HG03159 (cell line): ENCODE results near the gene KRT28.
"Not testable (repeated sequence)": the region's sequence is repeated elsewhere in the genome, so short reads cannot be mapped to it uniquely, and the experiment has no call there.

ENCODE experiments used
- ATAC-seq: cut with Tn5 transposase; IDR thresholded peaks from one replicate; pipeline ENCODE4 v1.9.1; 2021; ENCODE audit warnings: mild to moderate bottlenecking, moderate library complexity; ENCODE audit not compliant: unreplicated experiment

Gene KRT28

DNA sequence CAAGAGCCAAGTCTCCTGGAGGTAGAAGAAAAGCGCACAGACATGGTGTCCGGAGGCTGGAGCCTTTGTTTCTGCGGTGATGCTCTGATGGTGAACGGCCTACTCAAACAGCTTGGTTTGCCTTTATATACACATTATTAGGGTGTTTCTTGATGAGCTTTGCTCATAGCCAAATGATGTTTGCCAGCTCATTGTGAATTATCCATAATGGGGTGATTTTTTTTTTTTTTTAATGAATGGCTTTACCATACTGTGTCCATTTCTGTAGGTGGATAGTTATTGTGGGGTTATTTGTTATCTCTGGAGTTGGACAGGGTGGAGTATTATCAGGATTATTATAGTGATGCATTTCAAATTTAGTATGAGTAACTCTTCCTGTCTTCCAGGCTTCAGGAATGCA is 17.3 kb downstream of the KRT28 start, which contains the start of gene KRT27:
Gene KRT27 (minus strand): TSS at position 101 of the 400 bp plus-strand sequence. CDS start 57 bp downstream, at position 44.
- ATAC-seq: no peak

DNA sequence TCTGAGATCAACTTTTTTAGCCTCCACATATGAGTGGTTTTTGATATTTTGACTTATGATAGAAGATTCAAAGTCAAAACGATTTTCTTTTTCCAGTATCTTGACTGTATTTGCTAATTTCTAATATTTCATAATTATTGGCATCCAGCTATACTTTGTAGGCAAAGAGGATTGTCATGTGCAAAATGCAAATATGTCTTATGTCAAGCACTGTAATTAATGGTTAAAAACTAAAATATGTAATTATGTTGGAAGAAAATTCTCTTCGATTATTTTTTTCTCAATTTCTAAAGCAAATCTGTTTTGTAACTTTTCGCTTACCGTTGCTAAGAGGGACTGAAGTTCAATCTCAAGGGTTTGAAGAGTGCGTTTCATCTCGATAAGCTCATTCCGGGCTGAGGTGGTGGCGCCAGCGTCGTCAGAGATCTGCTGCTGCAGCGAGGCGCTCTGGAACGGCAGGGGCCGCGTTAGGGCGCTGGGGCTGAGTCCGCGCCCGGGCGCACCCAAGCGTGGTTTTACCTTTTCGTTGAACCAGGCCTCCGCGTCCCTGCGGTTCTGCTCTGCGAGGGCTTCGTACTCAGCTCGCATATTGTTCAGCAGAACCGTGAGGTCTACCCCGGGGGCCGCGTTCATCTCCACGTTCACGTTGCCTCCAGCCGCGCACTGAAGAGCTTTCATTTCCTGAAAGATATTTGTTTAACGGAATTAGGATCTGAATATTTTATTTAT is 20.4 kb downstream of the KRT28 start:
- ATAC-seq: no peak

DNA sequence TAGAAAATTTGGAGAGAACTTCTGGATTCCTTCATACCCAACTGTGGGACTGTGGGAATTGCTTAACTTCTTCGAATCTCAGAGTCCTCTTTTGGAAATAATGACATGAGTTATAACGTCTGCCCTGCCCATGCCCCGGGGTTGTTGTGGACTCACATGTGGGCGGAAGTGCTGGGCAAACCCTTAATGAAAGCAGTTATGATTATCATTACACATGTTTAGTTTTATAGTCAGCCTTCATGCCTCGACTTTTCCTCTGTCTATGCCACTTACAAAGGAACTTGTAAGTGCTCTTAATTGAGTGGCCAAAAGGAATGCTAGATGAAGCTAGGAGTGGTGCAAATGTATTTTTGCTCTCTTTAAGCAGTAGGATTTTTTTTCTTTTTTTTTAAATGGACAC is 21.3 kb downstream of the KRT28 start:
- no peak for ATAC-seq

DNA sequence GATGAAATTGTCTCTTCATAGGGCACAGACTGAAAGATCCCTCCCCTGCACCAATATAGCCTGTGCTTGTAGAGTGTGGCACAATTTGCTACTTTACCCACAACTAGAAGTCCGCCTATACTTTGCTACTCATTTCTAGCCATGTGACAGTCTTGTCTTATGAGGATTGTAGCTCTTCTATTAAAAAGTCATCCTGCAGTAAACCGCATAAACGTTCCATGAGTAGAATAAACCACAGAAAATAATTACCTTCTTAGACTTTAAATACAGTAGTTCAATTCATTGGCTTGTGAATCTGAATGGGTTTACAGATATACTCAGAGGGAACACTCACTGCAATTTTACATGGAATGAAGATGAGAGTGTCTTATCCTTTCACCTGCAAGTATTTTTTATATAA is 21.8 kb downstream of the KRT28 start:
- ATAC-seq: no peak

DNA sequence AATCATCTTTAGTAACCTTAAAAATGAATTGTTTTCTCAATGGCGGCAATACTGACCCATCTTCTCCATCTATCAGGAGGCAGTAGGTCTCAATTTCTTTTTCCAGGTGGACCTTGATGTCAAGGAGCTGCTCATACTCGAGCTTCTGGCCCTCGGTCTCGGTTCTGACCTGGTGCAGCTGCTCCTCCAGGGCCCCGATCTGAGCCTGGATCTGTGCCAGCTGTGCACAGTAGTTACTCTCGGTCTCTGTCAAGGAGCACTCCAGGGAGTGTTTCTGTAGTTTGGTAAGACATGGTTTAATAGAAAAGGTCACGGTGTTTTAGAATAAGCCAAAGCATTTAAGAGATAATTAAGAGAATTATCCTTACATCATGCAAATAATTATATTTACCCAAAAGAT is 22.3 kb downstream of the KRT28 start:
- no peak for ATAC-seq

DNA sequence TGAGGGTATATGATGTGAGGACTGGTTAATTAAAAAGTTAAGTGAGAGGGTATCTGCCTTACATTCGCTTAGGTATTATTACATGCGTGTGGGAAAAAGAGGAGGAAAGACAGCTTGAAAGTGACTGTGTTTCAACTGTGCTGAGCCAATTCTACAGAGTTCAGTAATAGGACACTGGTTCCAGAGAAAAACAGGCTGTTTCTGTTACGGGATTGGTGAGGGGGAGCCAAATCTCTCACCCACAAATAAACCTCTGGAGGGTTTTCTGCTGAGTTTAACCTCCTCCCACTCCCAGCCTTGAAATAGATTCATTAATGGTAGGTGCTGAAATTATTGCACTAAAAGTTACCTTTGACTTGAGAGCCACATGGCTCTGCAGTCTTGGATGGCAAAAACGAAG is 23.8 kb downstream of the KRT28 start:
- no peak for ATAC-seq

DNA sequence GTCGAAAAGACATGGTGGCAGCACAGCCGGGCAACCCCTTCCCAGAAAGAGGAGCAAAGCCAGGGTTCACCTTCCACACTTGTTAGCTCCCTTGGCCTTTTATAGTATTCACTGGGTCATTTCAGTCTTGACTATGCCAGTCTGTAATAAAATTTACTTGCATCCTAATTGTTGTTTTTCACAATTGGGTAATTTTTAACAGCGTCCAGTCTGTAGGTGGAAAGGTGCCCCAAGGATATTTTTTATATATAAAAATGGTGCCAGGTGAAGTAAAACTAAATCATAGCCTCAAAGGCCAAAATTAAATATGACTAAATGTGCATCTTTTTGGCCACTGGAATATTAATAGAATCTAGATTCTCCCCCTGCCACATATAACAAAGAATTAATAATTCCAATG is 27.7 kb downstream of the KRT28 start, which contains the start of gene KRT26:
Gene KRT26 (minus strand): TSS at position 101 of the 400 bp plus-strand sequence. CDS start 88 bp downstream, at position 13.
- no peak for ATAC-seq

DNA sequence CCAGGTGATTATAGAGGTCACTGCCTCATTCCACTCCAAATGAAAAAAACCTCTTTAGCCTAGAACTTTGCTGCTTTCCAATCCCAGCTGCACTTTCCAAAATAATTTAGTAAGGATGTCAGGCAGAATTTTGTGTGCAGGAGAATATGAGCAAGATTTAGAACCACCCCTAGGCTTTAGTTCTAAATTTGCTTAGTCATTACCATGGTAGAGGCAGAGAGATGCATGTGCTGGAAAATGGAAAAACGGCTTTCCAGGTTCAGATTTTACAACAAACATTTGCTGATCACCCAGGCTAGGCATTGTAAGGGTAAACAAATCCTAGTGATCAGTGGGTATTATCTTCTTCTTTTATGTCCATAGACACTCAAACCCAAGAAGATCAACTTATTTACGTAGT is 34.1 kb downstream of the KRT28 start:
- ATAC-seq: no peak

DNA sequence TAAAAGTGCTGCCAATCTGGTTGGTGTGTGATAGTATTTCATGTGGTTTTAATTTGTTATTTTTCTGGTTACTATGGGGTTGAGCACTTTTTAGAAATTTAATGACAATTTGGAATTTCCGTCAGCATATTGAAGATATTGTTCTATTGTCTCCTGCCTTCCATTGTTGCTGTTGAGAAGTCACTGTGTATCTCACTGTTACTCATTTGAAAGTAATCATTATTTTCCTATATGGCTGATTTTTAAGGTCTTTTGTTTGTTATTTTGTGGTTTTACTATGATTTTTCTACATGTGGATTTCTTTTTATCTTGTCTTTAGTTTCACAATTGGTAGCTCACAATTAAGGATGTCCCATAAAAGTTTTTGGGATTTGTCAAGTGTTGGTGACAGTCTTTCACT is 36.0 kb downstream of the KRT28 start:
- no peak for ATAC-seq

DNA sequence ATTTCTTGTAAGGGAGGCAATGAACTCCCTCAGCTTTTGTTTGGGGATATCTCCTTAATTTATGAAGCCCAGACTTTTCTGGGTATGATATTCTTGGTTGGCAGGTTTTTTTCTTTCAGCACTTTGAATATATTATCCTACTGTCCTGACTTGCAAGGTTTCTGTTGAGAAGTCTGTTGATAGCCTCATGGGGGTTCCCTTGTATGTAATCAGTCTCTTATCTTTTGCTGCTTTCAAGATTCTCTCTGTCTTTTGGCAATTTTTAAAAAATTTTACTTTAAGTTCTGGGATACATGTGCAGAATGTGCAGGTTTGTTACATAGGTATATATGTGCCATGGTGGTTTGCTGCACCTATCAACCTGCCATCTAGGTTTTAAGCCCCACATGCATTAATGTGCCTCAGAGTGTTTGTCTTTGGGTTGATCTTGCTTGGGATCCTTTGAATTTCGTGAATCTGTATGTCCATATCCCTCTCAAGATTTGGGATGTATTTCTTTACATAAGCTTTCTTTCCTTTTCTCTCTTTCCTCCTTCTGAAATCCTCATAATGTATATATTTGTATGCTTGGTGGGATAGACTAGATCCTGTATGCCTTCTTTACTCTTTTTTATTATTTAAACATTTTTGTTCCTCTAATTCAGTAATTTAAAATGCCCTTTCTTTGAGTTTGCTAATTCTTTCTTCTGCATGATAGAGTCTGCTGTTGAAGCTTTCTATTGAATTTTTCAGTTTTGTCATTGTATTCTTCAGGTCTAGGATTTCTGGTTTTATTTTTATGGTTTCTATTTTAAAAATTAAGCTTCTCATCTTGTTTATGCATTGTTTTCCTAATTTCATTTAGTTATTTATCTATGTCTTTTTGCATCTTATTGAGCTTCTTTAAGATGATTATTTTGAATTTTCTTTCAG is 39.4 kb downstream of the KRT28 start:
- ATAC-seq: no peak

DNA sequence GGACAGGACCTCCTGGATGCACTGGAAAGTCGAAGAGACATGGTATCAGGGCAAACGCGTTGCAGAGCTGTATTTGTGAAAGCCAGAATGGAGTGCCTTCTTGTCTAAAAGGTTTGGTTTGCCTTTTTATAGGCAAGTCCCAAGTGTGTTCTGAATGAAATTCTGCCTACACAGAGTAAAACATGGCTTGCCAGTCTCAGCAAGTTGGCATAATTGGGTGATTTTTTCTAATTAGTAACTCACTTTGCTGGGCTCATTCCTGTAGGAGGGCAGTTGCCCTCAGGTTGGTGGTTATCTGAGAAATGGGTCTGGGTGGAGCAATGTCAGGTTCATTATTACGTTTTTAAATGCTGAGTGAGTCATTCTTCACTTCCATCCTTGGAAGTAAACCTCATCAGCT is 44.5 kb downstream of the KRT28 start, which contains the start of gene KRT25:
Gene KRT25 (minus strand): TSS at position 101 of the 400 bp plus-strand sequence. CDS start 60 bp downstream, at position 41.
- no peak for ATAC-seq

DNA sequence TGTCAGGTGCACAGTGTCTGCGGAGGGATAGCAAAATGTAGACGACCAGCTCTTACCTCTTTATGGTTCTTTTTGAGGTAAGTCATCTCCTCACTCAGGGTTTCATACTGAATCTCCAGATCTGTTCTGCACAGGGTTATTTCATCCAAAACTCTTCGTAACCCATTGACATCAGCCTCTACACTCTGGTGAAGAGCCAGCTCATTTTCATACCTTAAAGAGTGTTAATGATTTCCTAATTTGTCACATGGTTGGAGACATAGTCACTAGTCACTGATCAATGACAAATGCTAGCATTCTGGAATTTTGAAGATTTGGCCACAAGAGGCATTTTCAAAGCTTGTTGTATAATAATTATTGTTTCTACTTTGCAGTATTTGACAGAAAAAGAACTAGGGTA is 46.0 kb downstream of the KRT28 start:
- ATAC-seq: no peak

DNA sequence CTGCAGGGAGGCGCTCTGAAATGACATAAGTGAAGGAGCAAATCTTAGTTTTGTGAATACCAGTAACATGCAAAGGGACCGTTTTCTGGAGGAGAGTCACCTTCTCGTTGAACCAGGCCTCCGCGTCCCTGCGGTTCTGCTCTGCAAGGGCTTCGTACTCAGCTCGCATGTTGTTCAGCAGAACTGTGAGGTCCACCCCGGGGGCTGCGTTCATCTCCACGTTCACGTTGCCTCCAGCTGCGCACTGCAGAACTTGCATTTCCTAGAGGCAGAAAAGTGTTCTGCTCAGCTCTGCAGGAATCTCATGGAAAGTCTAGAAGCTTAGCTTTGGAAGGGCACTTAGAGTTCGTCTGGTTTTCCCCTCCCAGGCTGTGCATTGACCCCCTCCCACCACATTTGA is 48.7 kb downstream of the KRT28 start:
- no peak for ATAC-seq

DNA sequence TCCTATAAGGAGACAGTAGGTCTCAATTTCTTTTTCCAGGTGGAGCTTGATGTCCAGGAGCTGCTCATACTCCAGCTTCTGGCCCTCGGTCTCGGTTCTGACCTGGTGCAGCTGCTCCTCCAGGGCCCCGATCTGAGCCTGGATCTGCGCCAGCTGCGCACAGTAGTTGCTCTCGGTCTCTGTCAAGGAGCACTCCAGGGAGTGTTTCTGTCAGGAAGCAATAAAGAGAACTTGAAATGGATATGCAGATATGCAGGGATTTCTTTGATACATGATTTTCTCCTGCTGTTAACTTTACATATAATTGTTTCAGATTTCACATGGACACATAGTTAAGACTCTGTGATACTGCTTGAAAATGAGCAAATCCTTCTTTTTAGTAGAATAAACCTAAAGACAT is 49.4 kb downstream of the KRT28 start:
- ATAC-seq: no peak

DNA sequence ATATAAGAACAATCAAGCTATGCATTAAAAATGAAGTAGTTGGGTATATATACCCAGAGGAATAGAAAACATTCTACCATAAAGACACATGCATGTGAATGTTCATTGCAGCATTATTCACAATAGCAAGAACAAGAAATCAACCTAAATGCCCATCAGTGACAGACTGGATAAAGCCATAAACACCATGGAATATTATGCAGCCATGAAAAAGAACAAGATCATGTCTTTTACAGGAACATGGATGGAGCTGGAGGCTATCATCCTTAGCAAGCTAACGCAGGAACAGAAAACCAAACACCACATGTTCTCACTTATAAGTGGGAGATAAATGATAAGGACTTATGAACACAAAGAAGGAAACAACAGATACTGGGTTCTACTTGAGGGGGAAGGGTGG is 51.1 kb downstream of the KRT28 start:
- ATAC-seq: not testable (repeated sequence)
